ENCODE measurements around the gene P2RX6.
"Not testable (repeated sequence)": the region's sequence is repeated elsewhere in the genome, so short reads cannot be mapped to it uniquely, and the experiment has no call there.

The P2RX6 gene

DNA sequence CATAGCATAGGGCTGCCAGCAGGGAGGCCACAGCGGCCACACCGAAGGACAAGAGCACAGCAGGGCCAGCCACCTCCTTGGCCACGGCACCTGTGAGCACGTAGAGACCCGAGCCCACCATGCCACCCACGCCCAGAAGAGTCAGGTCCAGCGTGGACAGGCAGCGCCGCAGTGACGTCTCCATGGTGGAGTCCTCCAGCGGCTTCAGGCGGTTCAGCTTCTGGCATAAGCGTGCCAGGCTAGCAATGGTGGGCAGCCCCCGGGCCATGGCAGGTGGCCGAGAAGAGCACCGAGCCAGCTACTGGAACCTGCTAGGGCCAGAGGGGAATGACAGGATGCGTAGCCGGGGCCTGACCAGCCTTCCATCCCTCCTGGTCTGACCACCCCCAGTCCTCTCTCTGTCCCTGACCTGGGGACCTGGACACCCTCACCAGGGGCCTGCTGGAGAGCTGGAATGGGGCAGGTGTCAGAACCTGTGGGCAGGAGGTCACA is 16.6 kb downstream of the P2RX6 start:
- DNase-seq (ENCODE audit: low read depth), result no peak

DNA sequence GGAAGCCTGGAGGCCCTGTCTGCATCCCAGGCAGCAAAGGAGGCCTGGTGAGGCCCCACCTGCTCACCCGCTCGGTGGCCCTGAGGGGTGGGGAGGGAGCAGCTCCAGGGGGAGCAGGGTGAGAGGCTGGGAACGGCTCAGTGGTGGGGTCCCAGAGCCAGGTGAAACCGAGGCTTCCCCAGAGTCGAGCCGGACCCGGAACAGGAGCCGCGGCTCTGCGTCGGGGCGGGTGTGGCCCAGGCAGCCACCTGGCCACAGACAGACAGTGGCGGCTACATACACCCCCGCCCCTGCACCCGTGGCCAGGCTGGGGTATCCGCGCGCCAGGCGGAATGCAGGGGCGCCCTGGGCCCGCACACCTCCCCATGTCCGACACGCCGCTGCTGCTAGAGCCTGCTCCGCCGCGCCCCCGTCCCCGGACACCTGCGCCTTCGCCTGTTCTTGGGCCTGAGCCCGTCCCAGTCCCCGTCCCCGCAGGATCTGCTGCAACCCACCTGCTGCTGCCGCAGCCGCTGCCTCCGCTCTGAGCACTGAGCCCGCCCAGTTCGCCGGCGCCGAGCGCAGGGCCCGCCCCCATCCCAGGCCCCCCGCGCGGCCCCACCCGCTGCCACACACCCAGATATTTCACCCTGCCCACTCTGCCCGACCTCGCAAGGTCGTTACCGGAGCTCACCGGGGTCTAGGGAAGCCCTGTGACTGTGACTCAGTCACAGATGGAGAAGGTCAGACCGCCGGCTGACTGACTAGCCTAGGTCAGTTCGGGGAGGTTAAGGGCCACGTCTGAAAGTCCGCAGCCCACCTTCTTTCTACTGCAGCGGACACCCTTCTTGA is 17.3 kb downstream of the P2RX6 start, which contains the start of gene SLC7A4:
Gene SLC7A4 (minus strand): TSS at position 525 of the 831 bp plus-strand sequence. CDS start 749 bp downstream, outside the sequence.
- DNase-seq (ENCODE audit: low read depth), result no peak

DNA sequence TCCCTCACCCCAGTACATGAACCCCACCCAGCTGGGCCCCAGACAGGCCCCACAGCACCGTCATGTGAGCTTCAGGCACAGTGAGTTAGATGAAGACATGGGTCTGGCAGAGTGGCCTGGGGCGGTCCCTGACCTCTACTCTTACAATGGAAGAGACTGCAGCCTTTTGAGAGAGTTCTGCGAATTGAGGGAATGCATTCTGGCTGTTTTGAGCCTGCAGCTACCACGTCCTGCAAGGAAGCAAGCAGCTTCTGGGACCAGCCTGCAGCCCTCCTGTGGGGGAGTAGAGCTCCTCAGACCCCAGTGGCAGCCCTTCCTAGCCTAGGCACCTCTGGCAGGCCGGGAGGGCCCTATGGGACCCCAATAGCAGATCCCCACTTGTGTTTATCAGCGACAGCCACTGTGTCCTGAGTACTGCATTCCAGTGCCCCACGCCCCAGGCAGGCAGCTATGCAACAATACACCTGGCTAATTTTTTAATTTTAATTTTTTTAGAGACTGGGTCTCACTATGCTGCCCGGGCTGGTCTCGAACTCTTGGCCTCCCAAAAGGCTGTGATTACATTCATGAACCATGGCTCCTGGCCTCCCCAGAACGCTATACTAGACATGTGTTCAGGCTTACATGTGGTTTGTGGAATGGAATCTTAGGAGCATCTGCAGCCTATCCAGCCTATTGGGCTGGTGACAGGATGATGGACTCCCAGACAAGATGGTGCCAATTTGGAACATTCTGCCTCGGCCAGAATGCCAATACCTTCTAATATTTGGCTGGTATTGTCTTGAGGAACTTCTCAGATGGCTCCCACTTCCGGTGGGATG is 18.1 kb downstream of the P2RX6 start:
- no peak for DNase-seq (ENCODE audit: low read depth)

DNA sequence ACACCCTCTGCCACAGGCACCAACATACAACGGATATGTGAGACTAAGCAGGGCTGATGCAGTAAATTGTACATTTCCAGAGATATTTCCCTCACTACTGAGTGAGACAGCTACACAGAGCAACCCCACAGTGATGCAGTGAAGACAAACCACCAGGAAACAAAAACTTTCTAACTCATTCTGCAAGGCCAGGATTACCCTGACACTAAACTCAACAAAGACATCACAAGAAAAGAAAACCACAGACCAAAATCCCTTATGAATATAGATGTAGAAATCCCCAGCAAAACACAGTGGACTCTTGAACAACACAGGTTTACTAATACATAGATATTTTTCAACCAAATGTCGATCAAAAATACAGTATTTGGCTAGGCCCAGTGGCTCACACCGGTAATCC is 18.9 kb downstream of the P2RX6 start:
- DNase-seq (ENCODE audit: low read depth), result no peak

DNA sequence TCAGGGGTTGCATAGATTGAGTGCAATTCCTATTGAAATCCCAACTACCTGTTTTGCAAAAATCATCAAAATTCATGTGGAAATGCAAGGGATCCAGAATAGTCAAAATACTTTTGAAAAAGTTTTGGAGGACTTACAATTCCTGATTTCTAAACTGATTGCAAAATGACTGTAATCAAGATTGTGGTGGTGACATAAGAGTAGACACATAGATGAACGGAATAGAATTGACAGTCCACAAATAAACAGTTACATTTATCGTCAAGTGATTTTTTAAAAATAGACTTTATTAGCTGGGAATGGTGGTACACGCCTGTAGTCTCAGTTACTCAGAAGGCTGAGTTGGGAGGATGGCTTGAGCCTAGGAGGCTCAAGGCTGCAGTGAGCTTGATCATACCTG is 20.0 kb downstream of the P2RX6 start:
- DNase-seq (ENCODE audit: low read depth), result no peak

DNA sequence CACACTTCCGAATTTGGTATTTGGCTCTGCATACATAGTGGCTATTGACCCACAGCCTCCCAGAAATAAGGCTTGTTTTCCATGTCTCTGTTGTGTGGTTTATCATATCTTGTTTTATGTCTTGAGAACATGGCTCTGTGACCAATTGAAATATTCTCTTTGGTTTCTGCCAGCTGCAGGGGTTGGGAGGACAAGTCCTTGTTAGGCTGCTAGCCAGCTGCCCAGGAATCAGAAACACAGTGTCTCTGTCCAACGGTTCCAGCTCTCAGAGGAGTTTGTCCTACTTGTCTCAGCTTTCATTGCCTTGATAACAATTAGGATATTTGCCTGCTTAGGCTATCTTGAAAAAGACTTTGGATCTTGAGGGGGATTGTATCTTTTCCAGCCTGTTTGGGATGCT is 23.4 kb downstream of the P2RX6 start:
- DNase-seq (ENCODE audit: low read depth), result no peak

DNA sequence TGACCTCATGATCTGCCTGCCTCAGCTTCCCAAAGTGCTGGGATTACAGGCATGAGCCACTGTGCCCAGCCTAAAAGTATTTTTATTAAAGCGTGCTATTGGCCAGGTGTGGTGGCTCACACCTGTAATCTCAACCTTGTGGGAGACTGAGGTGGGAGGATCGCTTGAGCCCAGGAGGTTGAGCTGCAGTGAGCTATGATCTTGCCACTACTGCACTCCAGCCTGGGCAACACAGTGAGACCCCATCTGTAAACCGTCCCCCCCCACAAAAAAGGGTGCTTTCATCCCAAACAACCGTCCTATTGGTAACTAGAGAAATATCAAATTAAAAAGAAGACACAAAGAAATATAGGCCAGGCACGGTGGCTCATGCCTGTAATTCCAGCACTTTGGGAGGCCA is 24.2 kb downstream of the P2RX6 start:
- DNase-seq (ENCODE audit: low read depth), result not testable (repeated sequence)

DNA sequence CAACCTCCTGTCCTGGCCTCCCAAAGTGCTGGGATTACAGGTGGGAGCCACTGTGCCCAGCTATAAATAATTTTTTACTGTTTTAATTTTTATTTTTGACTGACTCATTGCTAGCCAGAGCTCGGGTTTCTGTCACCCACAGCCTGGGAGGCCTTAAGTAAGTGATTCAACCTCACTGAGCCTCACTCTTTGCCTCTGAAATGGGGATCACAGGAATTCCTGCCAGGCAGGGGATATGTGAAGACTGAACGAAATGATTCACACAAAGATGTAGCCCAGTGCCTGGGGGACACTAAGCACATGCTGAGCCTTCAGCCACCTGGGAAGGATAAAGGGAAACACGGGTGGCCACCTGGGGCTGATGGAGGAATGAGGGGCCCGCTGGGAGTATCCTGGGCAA is 27.0 kb downstream of the P2RX6 start:
- no peak for DNase-seq (ENCODE audit: low read depth)

DNA sequence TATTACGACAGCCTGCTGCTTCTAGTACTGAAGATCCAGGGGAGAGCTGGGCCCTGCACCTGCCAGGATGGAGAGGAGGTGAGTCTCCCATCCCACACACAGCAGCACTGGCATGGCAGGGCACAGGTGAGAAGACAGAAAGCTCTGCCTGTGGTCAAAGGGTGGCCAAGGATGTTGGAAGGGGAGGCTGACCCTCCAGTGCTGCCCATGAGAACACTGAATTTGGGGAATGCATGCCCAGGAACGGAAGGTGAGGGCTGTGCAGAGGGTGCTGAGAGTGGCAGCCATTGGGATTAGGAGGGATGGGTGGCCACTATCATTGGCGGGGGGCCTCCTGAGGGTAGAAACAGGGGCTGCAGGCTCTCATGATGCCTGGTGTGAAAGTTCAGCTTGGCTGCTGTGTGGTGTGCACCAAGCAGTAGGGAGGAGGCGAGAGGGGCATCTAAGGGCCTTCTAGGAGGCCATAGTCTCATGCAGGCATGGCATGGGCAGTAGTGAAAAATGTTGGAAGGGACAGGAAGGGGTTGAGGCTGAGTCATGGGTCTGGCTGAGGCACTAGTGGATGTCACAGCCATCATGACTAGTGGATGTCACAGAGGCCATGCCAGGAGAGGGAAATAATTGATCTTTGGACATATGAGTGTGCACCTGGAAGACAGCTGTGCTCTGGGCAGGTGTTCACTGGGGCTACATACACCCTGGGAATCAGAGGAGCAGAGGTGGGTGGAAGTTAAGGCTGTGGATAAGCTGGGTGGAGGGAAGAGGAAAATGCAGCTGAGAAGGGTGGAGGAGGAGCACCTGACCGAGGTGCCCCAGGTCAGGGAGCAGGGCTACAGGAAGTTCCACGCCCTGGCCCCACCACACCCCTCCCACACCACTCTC is 28.3 kb downstream of the P2RX6 start:
- no peak for DNase-seq (ENCODE audit: low read depth)

DNA sequence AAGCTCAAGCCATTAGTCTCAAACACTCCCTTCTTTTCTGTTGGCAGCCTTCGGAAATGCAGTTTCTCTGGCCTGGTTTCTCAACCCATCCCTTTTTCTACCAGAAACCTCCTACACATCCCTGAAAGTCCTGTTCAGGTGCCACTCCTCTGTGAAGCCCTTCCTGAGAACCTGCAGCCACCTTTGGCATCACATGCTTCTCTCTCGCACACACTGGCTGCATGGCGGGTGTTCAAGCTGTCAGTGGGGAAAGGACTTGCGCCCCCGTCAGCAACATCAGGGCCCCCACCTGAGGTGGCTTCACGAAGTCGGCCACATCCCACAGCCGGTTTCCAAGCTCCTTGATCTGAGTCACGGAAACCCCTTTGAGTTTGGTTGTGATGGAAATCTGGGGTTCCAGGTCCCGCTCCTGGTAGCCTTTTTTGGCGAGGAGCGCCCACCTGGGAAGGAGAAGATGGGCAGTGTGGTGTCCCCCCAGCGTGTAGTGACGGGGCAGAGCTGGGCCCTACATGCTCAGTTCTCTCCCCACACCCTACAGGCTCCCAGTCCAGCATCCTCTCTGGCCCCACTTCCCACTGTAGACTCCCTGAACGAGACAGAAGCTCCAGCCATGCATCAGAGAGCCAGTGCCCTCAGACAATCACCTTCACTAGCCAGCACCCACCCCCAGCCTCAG is 29.0 kb downstream of the P2RX6 start:
- no peak for DNase-seq (ENCODE audit: low read depth)

DNA sequence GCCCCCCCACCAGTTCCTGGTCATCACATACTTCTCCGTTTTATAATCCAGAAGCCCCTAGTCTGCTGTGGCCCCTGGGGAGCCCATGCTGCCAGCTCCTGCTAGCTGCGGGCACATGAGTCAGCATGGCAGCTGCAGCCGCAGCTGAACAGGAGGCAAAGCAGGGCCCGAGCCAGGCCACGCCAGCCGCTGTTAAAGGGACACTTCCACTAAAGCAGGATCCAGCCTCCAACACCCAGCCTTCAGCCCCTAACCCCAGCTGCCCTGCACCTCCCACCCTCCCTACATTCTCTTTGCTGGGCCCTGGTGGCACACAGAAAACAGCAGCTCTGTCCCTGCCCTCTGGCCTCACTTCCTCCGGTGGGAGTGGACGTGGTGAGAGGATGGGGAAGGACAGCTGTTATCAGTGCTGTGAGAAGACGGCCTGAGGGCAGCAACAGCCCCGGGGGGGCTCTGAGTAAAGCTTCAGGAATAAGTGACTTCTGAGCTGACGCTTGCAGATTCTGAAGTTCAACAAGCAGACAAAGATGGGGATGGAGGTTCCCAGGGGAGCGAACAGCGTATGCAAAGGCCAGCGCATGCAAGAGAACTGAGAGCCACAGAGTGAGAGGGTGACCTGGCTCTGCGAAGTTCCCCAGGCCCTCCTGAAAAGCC is 30.1 kb downstream of the P2RX6 start:
- DNase-seq (ENCODE audit: low read depth), result no peak

DNA sequence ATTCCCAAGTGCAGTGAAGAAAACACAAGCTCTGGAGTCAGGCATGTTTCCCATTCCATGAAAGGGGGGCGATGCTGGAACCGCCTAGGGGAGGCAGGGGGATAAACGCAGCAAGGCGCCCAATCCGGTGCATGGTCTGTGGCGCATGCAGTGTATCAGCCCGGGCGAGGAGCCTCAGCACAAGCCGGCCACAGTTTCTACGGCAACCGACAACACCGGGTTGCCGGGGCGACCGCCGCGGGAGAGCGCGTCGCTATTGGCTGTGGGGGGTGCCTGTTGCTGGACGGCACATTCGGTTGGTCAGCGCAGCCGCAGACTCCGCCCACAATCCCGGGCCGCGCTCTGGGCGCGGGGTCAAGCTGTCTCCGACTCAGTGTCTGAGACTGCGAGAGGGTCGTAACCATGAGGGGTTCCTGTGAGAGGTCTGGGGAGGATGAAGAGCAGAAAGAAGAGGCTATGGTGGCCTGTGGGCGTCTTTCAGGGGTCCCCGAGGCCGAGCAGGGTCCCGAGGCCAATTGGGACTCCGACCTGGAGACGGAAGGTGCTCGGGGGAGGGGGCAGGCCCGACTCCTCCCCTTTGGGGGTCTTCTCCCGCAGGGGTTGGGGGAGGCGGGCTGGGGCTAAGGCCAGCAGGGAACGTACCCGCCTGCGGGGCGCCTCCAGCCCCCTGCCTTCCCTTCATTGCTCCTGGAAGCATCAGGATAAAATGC is 30.8 kb downstream of the P2RX6 start, which contains the start of gene LRRC74B:
Gene LRRC74B (plus strand): TSS at position 362 of the 710 bp plus-strand sequence. CDS start 41 bp downstream, at position 403.
- DNase-seq (ENCODE audit: low read depth), result peak; percentile 45

DNA sequence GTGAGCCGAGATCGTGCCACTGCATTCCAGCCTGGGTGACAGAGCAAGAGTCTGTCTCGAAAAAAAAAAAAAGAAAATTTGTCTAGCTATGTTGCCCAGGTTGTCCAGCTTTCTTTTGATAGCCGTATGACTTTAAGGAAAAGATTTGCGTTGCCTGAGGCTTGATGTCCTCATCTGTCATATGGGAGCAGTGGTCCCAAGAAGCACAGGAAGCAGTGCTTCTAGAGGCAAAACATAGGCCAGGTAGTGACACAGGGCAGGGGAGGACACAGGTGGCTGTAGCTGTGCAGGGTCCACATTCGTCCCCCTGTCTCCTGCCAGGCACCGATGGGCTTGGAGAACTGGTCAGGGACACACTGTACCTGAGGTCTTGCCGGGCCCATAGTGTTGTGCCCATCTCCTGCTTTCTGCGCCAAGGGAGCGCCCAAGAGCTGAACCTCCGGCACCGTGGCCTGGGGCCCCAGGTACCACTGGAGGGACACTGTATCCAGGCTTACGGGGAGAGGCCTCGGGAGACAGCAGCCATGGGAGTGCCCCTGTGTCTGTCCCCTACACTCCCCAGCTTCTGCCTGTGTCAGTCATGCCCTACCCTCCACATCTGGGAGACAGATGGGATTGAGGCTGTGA is 32.2 kb downstream of the P2RX6 start:
- DNase-seq (ENCODE audit: low read depth), result no peak

DNA sequence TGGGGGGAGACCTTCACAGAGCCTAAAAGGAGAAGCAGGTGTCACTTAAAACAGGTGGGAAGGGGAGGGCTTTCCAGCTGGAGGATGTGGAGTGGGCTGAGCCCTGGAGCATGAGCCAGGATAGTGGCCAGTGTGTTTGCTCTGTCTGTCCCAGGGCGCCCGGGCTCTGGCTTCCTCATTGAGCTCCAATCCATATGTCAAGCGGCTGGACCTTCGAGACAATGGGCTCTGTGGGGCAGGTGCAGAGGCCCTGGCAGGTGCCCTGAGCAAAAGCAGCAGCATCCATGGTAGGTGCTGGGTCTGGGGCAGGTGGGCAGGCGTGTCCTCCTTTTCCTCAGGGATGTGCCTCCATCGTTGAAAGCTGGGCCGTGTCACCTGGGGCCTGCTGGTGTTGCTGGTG is 32.8 kb downstream of the P2RX6 start:
- no peak for DNase-seq (ENCODE audit: low read depth)

DNA sequence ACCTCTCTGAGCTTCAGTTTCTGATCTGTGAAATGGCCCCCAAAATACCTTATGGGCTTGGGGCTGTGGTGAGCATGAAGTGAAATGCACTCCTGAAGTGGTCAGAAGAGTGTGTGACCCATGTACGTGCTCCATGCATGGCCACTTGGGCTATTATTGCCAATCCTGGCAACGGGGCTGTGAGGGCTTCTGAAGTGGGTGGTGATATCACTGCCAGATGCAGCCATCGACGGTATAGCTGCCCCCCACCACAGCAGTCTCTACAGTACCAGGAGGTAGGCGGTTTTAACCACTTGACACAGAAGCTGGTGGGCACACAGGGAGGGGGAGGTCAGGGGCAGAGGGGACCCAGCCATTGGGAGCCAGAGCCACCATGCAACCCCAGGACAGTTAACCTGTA is 33.5 kb downstream of the P2RX6 start:
- DNase-seq (ENCODE audit: low read depth), result not testable (repeated sequence)

DNA sequence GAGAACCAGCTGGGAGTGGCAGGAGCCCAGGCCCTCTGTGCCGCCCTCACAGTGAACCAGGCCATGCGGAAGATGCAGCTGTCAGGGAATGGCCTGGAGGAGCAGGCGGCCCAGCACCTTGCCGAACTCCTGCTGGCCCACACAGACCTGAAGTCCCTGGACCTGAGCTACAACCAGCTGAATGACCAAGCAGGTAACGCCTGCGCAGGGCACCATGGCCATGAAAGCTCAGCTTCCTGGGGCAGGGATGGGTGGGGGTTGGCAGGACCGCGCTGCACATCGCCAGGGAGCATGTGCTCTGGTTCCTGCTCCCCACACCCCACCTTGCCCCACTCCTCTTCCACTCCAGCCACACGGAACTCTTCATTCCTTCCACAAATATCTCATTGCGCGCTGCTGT is 34.0 kb downstream of the P2RX6 start:
- DNase-seq (ENCODE audit: low read depth), result not testable (repeated sequence)

DNA sequence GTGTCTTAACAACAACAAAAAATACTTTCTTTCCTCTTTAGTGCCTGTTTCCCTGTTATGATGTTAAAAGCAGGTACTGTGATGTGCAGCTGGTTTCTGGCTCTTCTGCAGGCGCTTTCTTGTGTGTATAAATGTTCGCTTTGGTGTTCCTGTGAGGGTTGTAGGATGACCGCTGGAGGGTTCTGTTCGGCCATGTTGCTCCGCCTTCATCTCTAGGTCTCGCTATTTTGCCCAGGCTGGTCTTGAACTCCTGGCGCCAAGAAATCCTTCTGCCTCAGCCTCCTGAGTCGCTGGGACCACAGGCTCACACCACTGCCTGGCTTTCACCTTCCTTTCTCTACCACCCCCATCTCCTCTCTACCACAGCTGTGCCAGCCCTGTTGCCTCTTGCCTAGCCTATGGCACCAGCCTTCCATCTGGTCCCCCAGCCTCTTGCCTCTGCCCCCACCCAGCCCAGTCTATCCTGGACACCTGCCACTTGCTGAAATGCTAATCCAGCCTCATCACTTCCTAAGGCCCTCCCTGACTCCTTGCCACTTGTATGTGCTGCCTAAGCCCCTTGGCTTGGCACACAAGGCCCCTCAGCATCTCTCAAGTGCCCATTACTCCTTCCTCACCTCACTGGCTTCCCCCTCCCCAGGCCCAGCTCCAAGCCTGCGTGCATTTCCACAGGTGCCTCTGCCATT is 36.3 kb downstream of the P2RX6 start:
- no peak for DNase-seq (ENCODE audit: low read depth)

DNA sequence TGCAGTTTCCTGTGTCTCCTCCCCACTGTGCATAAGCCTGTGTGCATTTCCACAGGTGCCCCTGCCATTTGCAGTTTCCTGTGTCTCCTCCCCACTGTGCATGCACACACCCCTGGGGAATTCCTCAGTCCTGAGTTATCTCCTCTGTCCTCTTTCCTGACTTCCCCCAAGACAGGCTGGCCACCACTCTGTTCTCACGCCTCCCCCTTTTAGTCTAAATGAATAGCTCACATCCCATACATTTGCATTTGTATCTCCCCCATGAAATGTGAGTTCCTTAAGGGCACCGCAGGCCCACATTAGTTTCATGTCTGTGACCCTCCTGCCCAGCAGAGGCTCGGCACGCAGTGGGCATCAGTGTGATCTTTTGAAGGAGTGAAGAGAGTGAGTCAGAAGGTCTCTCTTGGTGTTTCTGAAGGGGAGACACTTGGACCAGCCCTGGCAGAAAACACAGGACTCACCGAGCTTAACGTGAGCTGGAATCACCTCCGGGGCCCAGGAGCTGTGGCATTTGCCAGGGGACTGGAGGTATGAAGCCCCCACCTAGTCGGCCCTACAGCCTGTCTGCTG is 37.0 kb downstream of the P2RX6 start:
- DNase-seq (ENCODE audit: low read depth), result no peak

All from stimulated activated CD8-positive, alpha-beta memory T cell treated with anti-CD3 and anti-CD28 coated beads, Interleukin-12 subunit alpha, Interleukin-12 subunit beta, amount 100 ng/mL, for 1 hour (primary cell).